Renal pelvis (tissue), 4 donors: Measurements from ENCODE around the gene PIK3C2G. TPM values are rescaled to one million over a fixed set of nuclear protein-coding genes. Genes with fewer than 3 reads are reported as not detected.
A peak's percentile ranks its signal among the peaks of the same experiment; 100 is the strongest.
"Not testable (repeated sequence)": the region's sequence is repeated elsewhere in the genome, so short reads cannot be mapped to it uniquely, and the experiment has no call there.

ENCODE experiments used
- DNase-seq: peaks from one replicate; pipeline ENCODE4 v3.0.0-alpha.2; 2013
- polyA plus RNA-seq, 3 donors: library from polyadenylated mRNA; unstranded; fragments of 120-200 nt; gene quantifications; one replicate each; pipeline ENCODE4 v1.2.1, GENCODE V29; 2013; ENCODE audit not compliant: insufficient read length in 3 of 3

Gene PIK3C2G
- polyA plus RNA-seq, 3 donors = 3.6 to 5.2 (median 4.3) TPM

GRCh38 chr12:18643681-18644080 lies 382.4 kb downstream of the PIK3C2G start:
- DNase-seq = peak; percentile 82

GRCh38 chr12:18644564-18644963 lies 383.2 kb downstream of the PIK3C2G start:
- no peak for DNase-seq

DNA sequence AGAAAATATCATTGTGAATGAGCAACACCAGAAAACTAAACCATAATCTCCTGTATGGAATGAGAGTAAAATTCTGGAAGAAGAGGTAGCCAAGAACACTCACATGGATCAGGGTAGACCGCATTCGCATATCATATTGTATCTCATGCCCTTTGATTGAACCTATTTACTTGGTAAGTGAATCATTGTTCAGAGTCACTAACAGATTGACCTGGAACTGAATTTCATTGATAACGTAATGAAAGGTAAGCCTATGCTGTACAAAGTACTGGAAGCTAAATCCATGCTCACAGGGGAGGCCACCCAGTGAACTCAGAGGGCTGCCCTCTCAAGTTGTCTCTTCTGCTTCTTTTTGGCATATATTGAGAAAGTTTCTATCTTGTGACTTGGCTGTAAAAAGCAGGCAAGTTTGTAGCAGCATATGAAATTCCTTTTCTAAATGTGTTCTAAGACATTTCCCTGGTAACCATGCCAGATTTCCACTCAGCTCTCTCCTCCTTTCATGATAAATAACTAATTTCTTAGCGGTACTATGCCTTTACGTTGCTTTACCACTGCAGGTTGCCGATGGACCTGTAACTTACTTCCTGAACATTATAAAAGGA lies 385.1 kb downstream of the PIK3C2G start:
- no peak for DNase-seq

DNA sequence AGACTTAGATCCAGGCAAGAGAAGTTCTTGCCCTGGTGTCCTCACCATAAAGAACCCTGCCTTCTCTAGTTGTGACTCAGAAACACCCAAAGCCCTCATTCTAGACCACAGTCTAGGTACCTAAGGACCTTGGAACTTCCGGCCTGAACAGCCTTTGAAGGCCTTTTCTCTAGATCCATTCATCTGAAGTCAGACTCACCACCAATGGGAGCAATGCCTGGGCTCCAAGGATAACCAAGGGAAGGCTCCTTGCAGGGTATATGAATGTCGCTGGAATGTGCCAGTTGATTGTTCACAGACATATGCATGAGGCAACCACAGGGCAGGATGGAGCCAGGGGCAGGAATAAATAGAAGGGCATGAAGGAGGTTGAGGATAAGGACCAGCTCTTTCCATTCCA lies 390.2 kb downstream of the PIK3C2G start:
- no peak for DNase-seq

- no peak for DNase-seq
Observed at GRCh38 chr12:18652596-18652995, 391.3 kb downstream of the PIK3C2G start.

DNA sequence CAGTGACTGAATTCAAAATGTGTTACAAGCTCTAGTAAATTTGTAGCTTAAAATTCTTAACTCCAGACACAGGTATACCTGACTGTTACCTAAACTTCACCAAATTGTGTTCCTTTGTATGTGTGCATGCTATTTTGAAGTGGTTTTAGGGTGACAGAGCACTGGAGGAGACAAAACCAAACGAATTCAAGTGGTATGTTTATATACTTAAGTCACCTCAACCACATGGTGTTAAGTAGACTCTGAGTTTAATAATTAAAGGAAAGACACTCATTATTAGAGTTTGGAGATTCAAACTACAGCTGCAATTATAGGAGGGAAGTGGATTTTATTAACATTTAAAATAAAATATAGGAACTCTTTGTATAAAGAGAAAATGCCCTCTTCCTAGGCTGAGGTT lies 392.1 kb downstream of the PIK3C2G start:
- no peak for DNase-seq

GRCh38 chr12:18655351-18655750 lies 394.0 kb downstream of the PIK3C2G start:
- no peak for DNase-seq

- DNase-seq = no peak
Observed at GRCh38 chr12:18658179-18658578, 396.9 kb downstream of the PIK3C2G start.

DNA sequence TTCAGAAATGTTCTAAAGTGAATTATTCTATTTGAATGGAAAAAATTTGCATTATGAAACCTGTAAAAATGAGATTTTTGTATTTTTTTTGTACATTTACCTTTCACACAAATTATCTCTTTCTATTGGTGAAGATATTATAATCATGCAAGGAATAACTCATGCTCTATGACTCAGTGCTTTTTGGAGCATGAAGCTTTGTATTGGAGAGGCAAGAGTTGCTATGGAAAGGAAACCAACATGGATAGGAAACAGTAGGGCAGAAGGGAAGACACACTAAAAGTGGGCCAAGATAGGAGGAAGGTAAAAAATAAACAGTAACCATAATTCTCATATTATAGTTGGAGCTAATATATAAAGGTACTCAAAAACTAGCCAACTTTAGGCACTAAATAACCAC lies 397.5 kb downstream of the PIK3C2G start:
- DNase-seq = no peak

GRCh38 chr12:18676141-18676540 lies 414.8 kb downstream of the PIK3C2G start:
- no peak for DNase-seq

- DNase-seq = no peak
Observed at GRCh38 chr12:18676996-18677588, 415.8 kb downstream of the PIK3C2G start.

DNA sequence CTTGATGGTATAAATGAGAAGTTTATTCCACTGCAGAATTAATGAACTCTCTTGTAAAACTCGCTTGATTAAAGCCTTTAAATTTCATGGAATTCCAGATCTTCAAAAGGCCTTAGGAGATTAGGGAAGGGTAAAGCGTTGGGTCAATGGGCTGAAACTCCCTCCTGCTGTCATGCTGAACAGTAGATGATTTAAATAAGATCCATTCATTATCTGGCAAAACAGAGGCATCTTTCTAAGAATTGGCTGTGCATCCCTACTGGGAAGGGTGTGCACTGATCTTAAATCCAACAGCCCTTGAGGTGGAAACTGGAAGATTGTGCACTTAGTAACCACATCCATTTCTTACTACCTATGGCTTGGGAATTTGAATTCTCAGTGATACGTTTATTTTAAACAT lies 420.5 kb downstream of the PIK3C2G start:
- DNase-seq = no peak

DNA sequence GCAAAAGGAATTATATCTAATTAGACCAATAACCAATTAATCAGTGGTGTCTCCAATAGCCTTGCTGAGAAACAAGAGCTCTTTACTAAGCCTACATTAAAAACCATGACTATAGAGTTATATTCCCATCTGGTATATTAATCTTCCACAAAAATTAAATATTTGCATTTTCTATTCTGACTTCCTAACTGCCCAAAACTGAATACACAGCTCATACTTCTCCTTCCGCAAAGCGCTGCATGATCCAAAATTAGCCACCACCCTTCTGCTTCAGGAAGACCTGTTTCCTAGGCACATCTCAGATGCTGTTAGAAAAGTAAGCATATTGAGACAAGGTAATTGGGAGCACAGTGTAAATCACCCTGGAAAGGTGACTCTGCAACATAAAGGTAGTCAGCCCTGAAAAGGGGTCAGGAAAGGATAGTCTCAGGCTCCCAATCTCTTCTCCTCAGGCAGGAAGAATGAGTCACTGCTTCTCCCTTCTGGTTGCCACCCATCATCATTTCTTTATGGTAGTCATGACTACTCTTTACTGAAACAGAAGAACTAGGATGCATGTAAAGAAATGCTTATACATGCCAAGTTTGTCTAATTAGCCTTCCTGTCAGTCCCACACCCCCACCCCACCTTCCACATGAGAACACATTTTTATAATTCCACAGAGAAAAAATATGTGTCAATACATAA lies 422.2 kb downstream of the PIK3C2G start:
- DNase-seq = no peak

DNA sequence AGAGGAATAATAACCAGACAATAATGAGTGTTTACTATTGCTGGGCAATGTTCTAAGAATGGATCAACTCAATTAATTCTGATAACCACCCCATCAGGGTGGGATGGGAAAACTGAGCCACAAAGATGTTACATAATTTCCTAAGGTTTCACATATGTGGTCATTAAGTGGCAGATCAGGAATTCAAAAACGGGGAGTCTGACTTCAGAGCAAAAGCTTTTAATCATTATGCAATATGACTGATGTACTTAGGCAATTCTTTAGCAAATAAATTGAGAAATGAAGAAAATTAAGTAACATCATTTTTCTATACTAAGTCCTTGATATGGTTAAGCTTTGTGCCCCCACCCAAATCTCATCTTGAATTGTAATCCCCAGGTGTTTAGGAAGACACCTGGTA lies 423.1 kb downstream of the PIK3C2G start:
- no peak for DNase-seq

- DNase-seq = no peak
Observed at GRCh38 chr12:18689771-18690170, 428.5 kb downstream of the PIK3C2G start.

DNA sequence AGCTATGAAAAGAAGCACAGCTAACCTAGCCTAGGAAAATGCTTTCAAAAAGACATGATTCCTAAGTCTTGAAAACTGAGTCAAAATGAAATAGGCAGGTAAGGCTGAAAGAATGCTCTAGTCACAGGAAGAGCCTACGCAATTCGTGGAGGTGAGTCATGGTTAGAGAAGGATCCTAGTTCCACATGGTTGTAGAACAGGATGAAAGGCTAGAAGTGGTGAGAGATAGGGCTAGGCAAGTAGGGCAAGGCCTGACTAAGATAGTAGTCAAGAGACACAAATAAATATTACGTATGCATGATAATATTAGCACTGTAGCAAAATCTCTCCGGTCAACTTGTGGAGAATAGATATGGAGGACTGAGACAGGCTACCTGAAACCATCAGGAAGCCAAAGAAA lies 429.3 kb downstream of the PIK3C2G start:
- DNase-seq = no peak

DNA sequence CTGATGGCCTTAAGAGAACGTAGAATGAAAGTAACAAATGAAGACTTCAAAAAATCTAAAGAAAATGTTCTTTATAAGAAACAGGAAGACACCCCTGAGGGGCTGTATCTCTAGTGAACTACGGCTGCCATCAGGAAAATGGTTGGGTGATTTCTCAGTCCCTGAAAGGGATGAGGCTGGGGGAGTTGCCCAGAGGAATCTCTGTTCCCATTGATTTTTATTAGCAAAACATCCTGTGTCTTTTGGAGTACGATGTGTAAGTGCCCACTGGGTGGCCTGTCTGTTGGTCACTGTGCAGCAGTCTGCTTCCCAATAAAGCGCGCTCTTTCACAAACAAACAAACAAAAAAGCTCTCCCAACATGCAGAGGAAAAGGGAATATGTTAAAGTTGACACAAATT lies 432.7 kb downstream of the PIK3C2G start:
- not testable (repeated sequence) for DNase-seq

GRCh38 chr12:18696971-18697602 lies 435.8 kb downstream of the PIK3C2G start:
- DNase-seq = no peak

Other genes with a start within 250 kb of the PIK3C2G start
- gene RERGL, start 171.3 kb upstream of the PIK3C2G start, polyA plus RNA-seq = 10 to 100 TPM in 2 of 3 donors, 1 to 10 TPM in 1; 6.8 to 11.5 (median 11.0) TPM